Measurements from ENCODE around the gene RCBTB1. TPM values are rescaled to one million over a fixed set of nuclear protein-coding genes. Genes with fewer than 3 reads are reported as not detected.

Gene RCBTB1
- polyA plus RNA-seq, 1 donor from 2014 or later, result 65.3 TPM

DNA sequence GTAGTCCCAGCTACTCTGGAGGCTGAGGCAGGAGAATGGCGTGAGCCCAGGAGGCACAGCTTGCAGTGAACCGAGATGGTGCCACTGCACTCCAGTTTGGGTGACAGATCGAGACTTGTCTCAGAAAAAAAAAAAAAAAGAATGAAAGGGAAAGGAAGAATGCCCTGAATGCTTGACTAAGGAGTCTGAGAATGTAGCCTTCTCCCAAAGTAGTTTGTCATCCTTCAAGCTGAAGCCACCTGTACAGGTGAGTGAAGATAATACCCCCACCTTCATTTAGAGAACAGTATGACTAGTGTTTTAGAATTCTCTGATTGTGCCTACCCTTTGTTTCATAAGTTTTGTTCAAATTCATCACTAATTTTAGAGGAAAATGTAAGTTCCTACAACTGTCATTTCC, 5.9 kb downstream of the RCBTB1 start:
- no peaks in the 10 kb centered on the region for H3K36me3 ChIP-seq (ENCODE audit: insufficient read depth, low read length)
- no peaks in the 10 kb centered on the region for H3K27me3 ChIP-seq (ENCODE audit: insufficient read depth, low read depth, low read length)
- no peaks in the 10 kb centered on the region for H3F3A ChIP-seq (ENCODE audit: insufficient read depth, low read length, poor library complexity, severe bottlenecking)
- H3K79me2 ChIP-seq (replicated peaks; ENCODE audit: insufficient read depth, low read length), result no peaks in the 10 kb centered on the region
- H3K4me2 ChIP-seq (ENCODE audit: low read length), result no peak overlapping the region
- H4K20me1 ChIP-seq (ENCODE audit: insufficient read depth), result no peaks in the 10 kb centered on the region
- H3K9me2 ChIP-seq (ENCODE audit: insufficient read depth, low read length), result no peaks in the 10 kb centered on the region
- TF ChIP-seq, protein P1, sequence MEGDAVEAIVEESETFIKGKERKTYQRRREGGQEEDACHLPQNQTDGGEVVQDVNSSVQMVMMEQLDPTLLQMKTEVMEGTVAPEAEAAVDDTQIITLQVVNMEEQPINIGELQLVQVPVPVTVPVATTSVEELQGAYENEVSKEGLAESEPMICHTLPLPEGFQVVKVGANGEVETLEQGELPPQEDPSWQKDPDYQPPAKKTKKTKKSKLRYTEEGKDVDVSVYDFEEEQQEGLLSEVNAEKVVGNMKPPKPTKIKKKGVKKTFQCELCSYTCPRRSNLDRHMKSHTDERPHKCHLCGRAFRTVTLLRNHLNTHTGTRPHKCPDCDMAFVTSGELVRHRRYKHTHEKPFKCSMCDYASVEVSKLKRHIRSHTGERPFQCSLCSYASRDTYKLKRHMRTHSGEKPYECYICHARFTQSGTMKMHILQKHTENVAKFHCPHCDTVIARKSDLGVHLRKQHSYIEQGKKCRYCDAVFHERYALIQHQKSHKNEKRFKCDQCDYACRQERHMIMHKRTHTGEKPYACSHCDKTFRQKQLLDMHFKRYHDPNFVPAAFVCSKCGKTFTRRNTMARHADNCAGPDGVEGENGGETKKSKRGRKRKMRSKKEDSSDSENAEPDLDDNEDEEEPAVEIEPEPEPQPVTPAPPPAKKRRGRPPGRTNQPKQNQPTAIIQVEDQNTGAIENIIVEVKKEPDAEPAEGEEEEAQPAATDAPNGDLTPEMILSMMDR (IDR thresholded peaks at IDR 0.05; ENCODE audit: poor library complexity, severe bottlenecking), result no peak
- no peak for TF ChIP-seq EZH2 (IDR thresholded peaks at IDR 0.05; ENCODE audit: borderline replicate concordance, insufficient read depth, low read length, poor library complexity, severe bottlenecking)
- no peak for TF ChIP-seq TAF1 (IDR thresholded peaks at IDR 0.05; ENCODE audit: low read depth)
- no peak for TF ChIP-seq EP300 (conservative IDR thresholded peaks at IDR 0.05; ENCODE audit: poor library complexity, severe bottlenecking)
- no peak for TF ChIP-seq SMC3 (conservative IDR thresholded peaks at IDR 0.05; ENCODE audit: poor library complexity)
- TF ChIP-seq RAD21 (conservative IDR thresholded peaks at IDR 0.05), result no peak
- TF ChIP-seq, protein P2, sequence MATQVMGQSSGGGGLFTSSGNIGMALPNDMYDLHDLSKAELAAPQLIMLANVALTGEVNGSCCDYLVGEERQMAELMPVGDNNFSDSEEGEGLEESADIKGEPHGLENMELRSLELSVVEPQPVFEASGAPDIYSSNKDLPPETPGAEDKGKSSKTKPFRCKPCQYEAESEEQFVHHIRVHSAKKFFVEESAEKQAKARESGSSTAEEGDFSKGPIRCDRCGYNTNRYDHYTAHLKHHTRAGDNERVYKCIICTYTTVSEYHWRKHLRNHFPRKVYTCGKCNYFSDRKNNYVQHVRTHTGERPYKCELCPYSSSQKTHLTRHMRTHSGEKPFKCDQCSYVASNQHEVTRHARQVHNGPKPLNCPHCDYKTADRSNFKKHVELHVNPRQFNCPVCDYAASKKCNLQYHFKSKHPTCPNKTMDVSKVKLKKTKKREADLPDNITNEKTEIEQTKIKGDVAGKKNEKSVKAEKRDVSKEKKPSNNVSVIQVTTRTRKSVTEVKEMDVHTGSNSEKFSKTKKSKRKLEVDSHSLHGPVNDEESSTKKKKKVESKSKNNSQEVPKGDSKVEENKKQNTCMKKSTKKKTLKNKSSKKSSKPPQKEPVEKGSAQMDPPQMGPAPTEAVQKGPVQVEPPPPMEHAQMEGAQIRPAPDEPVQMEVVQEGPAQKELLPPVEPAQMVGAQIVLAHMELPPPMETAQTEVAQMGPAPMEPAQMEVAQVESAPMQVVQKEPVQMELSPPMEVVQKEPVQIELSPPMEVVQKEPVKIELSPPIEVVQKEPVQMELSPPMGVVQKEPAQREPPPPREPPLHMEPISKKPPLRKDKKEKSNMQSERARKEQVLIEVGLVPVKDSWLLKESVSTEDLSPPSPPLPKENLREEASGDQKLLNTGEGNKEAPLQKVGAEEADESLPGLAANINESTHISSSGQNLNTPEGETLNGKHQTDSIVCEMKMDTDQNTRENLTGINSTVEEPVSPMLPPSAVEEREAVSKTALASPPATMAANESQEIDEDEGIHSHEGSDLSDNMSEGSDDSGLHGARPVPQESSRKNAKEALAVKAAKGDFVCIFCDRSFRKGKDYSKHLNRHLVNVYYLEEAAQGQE (IDR thresholded peaks at IDR 0.05; ENCODE audit: borderline replicate concordance), result no peak
- no peak for TF ChIP-seq POLR2AphosphoS5 (IDR thresholded peaks at IDR 0.05)
- no peak for TF ChIP-seq MXI1 (conservative IDR thresholded peaks at IDR 0.05; ENCODE audit: poor library complexity, severe bottlenecking)
- H3K27ac ChIP-seq (ENCODE audit: low read length), result no peak overlapping the region
- H3K9me3 ChIP-seq (ENCODE audit: low read length), result no peaks in the 10 kb centered on the region
- H3K9ac ChIP-seq (ENCODE audit: low read length), result no peak overlapping the region
- no peak overlapping the region for H2AFZ ChIP-seq (ENCODE audit: low read depth, low read length)
- no peak overlapping the region for H3K4me3 ChIP-seq (ENCODE audit: low read length)

DNA sequence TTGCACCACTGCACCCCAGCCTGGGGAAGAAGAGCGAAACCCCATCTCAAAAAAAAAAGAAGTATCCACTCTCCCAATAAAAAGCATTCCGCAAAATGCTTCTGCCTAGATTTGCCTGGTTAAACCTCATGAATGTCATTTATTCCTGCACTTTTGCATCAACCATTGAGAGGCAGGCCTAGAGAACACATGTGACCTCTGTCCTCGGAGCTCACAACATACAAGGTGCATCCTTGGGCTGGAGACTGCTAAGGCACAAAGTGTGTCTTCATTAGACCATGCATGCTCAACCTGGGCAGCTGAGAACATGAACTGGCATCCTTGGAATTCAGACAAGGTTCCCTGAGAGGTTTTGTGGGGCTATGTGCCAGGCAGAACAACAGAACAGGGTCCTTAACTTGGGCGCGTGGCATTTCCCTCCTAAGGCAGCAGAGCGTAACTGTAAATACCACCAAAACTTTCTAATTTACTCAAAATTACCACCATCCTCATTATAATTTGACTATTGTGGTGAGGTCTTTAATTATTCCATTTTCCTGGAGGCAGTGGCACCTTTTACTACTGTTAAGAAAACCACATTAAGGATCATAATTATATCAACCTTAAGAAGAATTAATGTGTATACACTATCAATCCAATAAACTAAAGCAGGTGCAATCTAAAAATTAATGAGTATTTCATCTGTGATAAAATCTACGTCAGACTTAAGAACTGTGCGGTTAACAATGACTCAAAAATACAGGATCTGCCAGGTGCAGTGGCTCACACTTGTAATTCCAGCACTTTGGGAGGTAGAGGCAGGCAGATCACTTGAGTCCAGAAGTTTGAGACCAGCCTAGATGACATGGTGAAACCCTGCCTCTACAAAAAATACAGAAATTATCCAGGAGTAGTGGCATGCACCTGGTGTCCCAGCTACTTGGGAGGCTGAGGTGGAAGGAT, 13.8 kb downstream of the RCBTB1 start:
- Histone ChIP-seq H3K4me2 (ENCODE audit: low read length) (no peak overlapping the region), H3K9ac (ENCODE audit: low read length) (no peak overlapping the region), H3K4me3 (ENCODE audit: low read length) (no peak overlapping the region), H3F3A (ENCODE audit: insufficient read depth, low read length, poor library complexity, severe bottlenecking) (no peaks in the 10 kb centered on the region), H3K27ac (ENCODE audit: low read length) (no peak overlapping the region), H3K79me2 (replicated peaks; ENCODE audit: insufficient read depth, low read length) (no peaks in the 10 kb centered on the region), H3K36me3 (ENCODE audit: insufficient read depth, low read length) (no peaks in the 10 kb centered on the region), H4K20me1 (ENCODE audit: insufficient read depth) (no peaks in the 10 kb centered on the region), H3K9me2 (ENCODE audit: insufficient read depth, low read length) (no peaks in the 10 kb centered on the region), H3K9me3 (ENCODE audit: low read length) (no peaks in the 10 kb centered on the region), H3K27me3 (ENCODE audit: insufficient read depth, low read depth, low read length) (no peaks in the 10 kb centered on the region), H2AFZ (ENCODE audit: low read depth, low read length) (no peak overlapping the region)
- TF ChIP-seq EP300 (conservative IDR thresholded peaks at IDR 0.05; ENCODE audit: poor library complexity, severe bottlenecking) (no peak), TAF1 (IDR thresholded peaks at IDR 0.05; ENCODE audit: low read depth) (no peak), RAD21 (conservative IDR thresholded peaks at IDR 0.05) (no peak), POLR2AphosphoS5 (IDR thresholded peaks at IDR 0.05) (no peak)

Measured in neural cell (in vitro differentiated cells).